H9 (cell line): Measurements from ENCODE around the gene ETNK2. TPM values are rescaled to one million over a fixed set of nuclear protein-coding genes. Genes with fewer than 3 reads are reported as not detected.
A peak's percentile ranks its signal among the peaks of the same experiment; 100 is the strongest.

Source experiments
- DNase-seq: peaks from one replicate; pipeline ENCODE4 v3.0.0-alpha.2; 2017
- H2AFZ ChIP-seq: one replicate; pipeline ENCODE4 v1.6.1; 2013; ENCODE audit warnings: mild to moderate bottlenecking, low read length, control low read depth, moderate library complexity
- H2AK5ac ChIP-seq: 2 replicates; pipeline ENCODE4 v1.6.1; 2013; ENCODE audit warnings: low read length, control low read depth, mixed read lengths; ENCODE audit not compliant: insufficient read length
- H2BK120ac ChIP-seq: one replicate; pipeline ENCODE4 v1.6.1; 2013; ENCODE audit warnings: low read depth, mild to moderate bottlenecking, low read length, control low read depth, inconsistent platforms; ENCODE audit not compliant: poor library complexity, severe bottlenecking
- H2BK12ac ChIP-seq: 2 replicates; pipeline ENCODE4 v1.6.1; 2013; ENCODE audit warnings: low read length, control low read depth, mixed read lengths, low read depth; ENCODE audit not compliant: insufficient read length
- H2BK15ac ChIP-seq: 2 replicates; pipeline ENCODE4 v1.6.1; 2013; ENCODE audit warnings: low read depth, low read length, control low read depth
- H2BK20ac ChIP-seq: one replicate; pipeline ENCODE4 v1.6.1; 2013; ENCODE audit warnings: low read depth, mild to moderate bottlenecking, low read length, control low read depth, inconsistent platforms; ENCODE audit not compliant: poor library complexity, severe bottlenecking
- H2BK5ac ChIP-seq: 2 replicates; pipeline ENCODE4 v1.6.1; 2013; ENCODE audit warnings: low read length, control low read depth, mixed read lengths; ENCODE audit not compliant: insufficient read length
- H3K14ac ChIP-seq: 2 replicates; pipeline ENCODE4 v1.6.1; 2013; ENCODE audit warnings: low read length, control low read depth; ENCODE audit not compliant: insufficient read depth
- H3K18ac ChIP-seq: 2 replicates; pipeline ENCODE4 v1.6.1; 2013; ENCODE audit warnings: low read depth, mild to moderate bottlenecking, mixed read lengths, low read length, control low read depth; ENCODE audit not compliant: insufficient read length
- H3K23ac ChIP-seq: 2 replicates; pipeline ENCODE4 v1.6.1; 2013; ENCODE audit warnings: low read length, control low read depth, mixed read lengths, low read depth; ENCODE audit not compliant: insufficient read length
- H3K23me2 ChIP-seq: 2 replicates; pipeline ENCODE4 v1.6.1; 2013; ENCODE audit warnings: low read depth, mild to moderate bottlenecking, mixed read lengths, low read length, control low read depth; ENCODE audit not compliant: insufficient read length, poor library complexity, severe bottlenecking
- H3K27ac ChIP-seq: 2 replicates; pipeline ENCODE4 v1.5.1; 2013; ENCODE audit warnings: low read length, control low read depth, mixed read lengths, low read depth; ENCODE audit not compliant: insufficient read length
- H3K27me3 ChIP-seq: 2 replicates; pipeline ENCODE4 v1.6.1; 2013; ENCODE audit warnings: low read length, control low read depth, inconsistent platforms; ENCODE audit not compliant: insufficient read depth
- H3K4ac ChIP-seq: 2 replicates; pipeline ENCODE4 v1.6.1; 2013; ENCODE audit warnings: low read depth, mild to moderate bottlenecking, control low read depth, inconsistent platforms, low read length, moderate library complexity
- H3K4me1 ChIP-seq: 2 replicates; pipeline ENCODE4 v1.6.1; 2013; ENCODE audit warnings: low read length, control low read depth, inconsistent platforms; ENCODE audit not compliant: insufficient read depth
- H3K4me2 ChIP-seq: 2 replicates; pipeline ENCODE4 v1.6.1; 2013; ENCODE audit warnings: low read length, control low read depth, mixed read lengths; ENCODE audit not compliant: insufficient read length, insufficient read depth
- H3K56ac ChIP-seq: 2 replicates; pipeline ENCODE4 v1.6.1; 2013; ENCODE audit warnings: low read depth, mild to moderate bottlenecking, mixed read lengths, low read length, control low read depth; ENCODE audit not compliant: insufficient read length
- H3K79me1 ChIP-seq: 2 replicates; pipeline ENCODE4 v1.6.1; 2013; ENCODE audit warnings: low read depth, mild to moderate bottlenecking, moderate library complexity, low read length, control low read depth, inconsistent platforms; ENCODE audit not compliant: insufficient read depth, poor library complexity, severe bottlenecking
- H3K79me2 ChIP-seq: 2 replicates; pipeline ENCODE4 v1.6.1; 2013; ENCODE audit warnings: low read length, control low read depth, inconsistent platforms; ENCODE audit not compliant: insufficient read depth
- H3K9ac ChIP-seq: 2 replicates; pipeline ENCODE4 v1.6.1; 2013; ENCODE audit warnings: low read length, control low read depth, mixed read lengths; ENCODE audit not compliant: insufficient read length; ENCODE audit errors: extremely low read depth
- H3K9me3 ChIP-seq: one replicate; pipeline ENCODE4 v1.6.1; 2013; ENCODE audit warnings: low read depth, low read length, inconsistent platforms; ENCODE audit not compliant: control insufficient read depth
- H3T11ph ChIP-seq: one replicate; pipeline ENCODE4 v1.6.1; 2013; ENCODE audit warnings: mild to moderate bottlenecking, low read length, control low read depth, inconsistent platforms
- H4K20me1 ChIP-seq: one replicate; pipeline ENCODE4 v1.6.1; 2013; ENCODE audit not compliant: control insufficient read depth, insufficient read length, insufficient read depth
- H4K5ac ChIP-seq: 2 replicates; pipeline ENCODE4 v1.6.1; 2013; ENCODE audit warnings: low read depth, mild to moderate bottlenecking, mixed read lengths, low read length, control low read depth; ENCODE audit not compliant: insufficient read length
- H4K8ac ChIP-seq: replicated peaks from 2 replicates; pipeline ENCODE4 v1.6.1; 2013; ENCODE audit warnings: low read length, control low read depth, mixed read lengths, low read depth; ENCODE audit not compliant: insufficient read length
- H4K91ac ChIP-seq: 2 replicates; pipeline ENCODE4 v1.6.1; 2013; ENCODE audit warnings: low read depth, mild to moderate bottlenecking, moderate library complexity, mixed read lengths, low read length, control low read depth; ENCODE audit not compliant: insufficient read length
- H3K27ac Mint-ChIP-seq, 3 experiments: 2 replicates in 2 of 3; 3 replicates in 1 of 3; pipeline ENCODE4 v1.8.0; 2020 to 2021; ENCODE audit warnings: mixed read lengths in 3 of 3, mild to moderate bottlenecking in 1 of 3, moderate library complexity in 1 of 3
- H3K27me3 Mint-ChIP-seq: 2 replicates; pipeline ENCODE4 v1.8.0; 2021; ENCODE audit warnings: low read depth, mild to moderate bottlenecking, moderate library complexity, mixed read lengths
- H3K36me3 Mint-ChIP-seq, 3 experiments: 2 replicates in 2 of 3; 3 replicates in 1 of 3; pipeline ENCODE4 v1.8.0; 2020 to 2021; ENCODE audit warnings: low read depth in 3 of 3, mixed read lengths in 3 of 3; ENCODE audit not compliant: insufficient read depth in 1 of 3
- H3K4me1 Mint-ChIP-seq, 2 experiments: 2 replicates each; pipeline ENCODE4 v1.8.0; 2020; ENCODE audit warnings: mixed read lengths in 2 of 2
- H3K4me3 Mint-ChIP-seq, 2 experiments: 2 replicates in 1 of 2; 3 replicates in 1 of 2; pipeline ENCODE4 v1.8.0; 2020 to 2021; ENCODE audit warnings: mild to moderate bottlenecking in 2 of 2, mixed read lengths in 2 of 2, moderate library complexity in 1 of 2
- H3K9me3 Mint-ChIP-seq, 2 experiments: 2 replicates in 1 of 2; 3 replicates in 1 of 2; pipeline ENCODE4 v1.8.0; 2020; ENCODE audit warnings: mild to moderate bottlenecking in 2 of 2, mixed read lengths in 2 of 2, moderate library complexity in 1 of 2
- WGBS: extraction: QIAGEN DNeasy Blood & Tissue Kit; methylation state at CpG from one replicate; pipeline ENCODE4 v1.1.7; 2013; ENCODE audit warnings: missing lambda C conversion rate, low lambda C conversion rate, mixed read lengths; ENCODE audit not compliant: insufficient read length; ENCODE audit errors: extremely low coverage; 5-methylcytosine and 5-hydroxymethylcytosine counted together
- total RNA-seq: library from RNA; stranded (reverse); gene quantifications from 2 replicates; pipeline ENCODE4 v1.2.1, GENCODE V29; 2021
- TF ChIP-seq, protein P1 (sequence below): fragments of 200-600 bp; sonication (generic); conservative IDR thresholded peaks from 3 replicates; pipeline ENCODE4 v1.8.0; 2021; ENCODE audit warnings: antibody characterized with exemption, mild to moderate bottlenecking

ETNK2 gene
- total RNA-seq, 1 experiment from 2014 or later = 17.6 TPM

DNA sequence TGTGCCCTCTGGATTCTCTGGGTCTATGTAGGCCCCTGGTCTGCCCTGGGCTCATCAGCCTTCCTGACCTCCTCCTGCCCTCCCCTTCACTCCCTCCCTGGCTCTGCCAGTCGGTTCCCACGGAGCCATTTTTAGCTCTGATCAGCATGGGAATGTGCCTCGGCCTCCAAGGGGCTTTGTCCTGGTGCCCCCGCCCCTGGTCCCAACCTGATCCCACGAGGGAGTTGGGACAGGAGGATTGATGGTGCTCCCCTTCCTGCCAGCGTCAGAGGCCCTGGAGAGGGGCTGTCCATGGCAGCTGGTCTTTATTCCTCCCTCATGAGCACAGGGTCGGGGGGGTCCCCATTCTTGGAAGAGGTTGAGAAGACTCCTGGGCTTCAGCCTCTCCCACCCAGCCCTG, 24.9 kb downstream of the ETNK2 start:
- Histone ChIP-seq H2AK5ac (no peak overlapping the region), H3K18ac (no peak overlapping the region), H2BK20ac (no peak overlapping the region), H3K27me3 (no peaks in the 10 kb centered on the region), H2BK5ac (no peak overlapping the region), H3K79me2 (no peaks in the 10 kb centered on the region), H4K91ac (no peak overlapping the region), H4K20me1 (no peaks in the 10 kb centered on the region), H3K56ac (no peak overlapping the region), H3K4me2 (no peak overlapping the region), H2BK120ac (no peak overlapping the region), H3K27ac (no peak overlapping the region), H3K4ac (no peak overlapping the region), H3K79me1 (no peaks in the 10 kb centered on the region), H3K9me3 (no peaks in the 10 kb centered on the region), H3T11ph (no peak overlapping the region), H2BK15ac (no peak overlapping the region), H3K23ac (no peak overlapping the region), H2AFZ (no peak overlapping the region), H4K5ac (no peak overlapping the region), H4K8ac (no peak overlapping the region), H3K23me2 (peaks cover 4% of the 10 kb centered on the region), H3K9ac (no peak overlapping the region), H3K14ac (no peak overlapping the region), H2BK12ac (no peak overlapping the region), H3K4me1 (no peaks in the 10 kb centered on the region; the same call in 1 of the 2 replicates)
- Mint-ChIP-seq H3K4me1 (peaks cover 43% of the 10 kb centered on the region in 2 experiments), H3K27me3 (no peaks in the 10 kb centered on the region; the same call in 1 of the 2 replicates), H3K4me3 (no peak overlapping the region; a peak in 1 of 5 replicates), H3K9me3 (no peaks in the 10 kb centered on the region; a peak in 1 of 5 replicates), H3K36me3 (peaks cover 30 to 69% (median 50%) of the 10 kb centered on the region in 3 experiments; a peak in 6 of 7 replicates), H3K27ac (peak overlapping the region in 2 of 3 experiments; percentile 21 to 39; a peak in 3 of 7 replicates)
- TF ChIP-seq, protein P1, sequence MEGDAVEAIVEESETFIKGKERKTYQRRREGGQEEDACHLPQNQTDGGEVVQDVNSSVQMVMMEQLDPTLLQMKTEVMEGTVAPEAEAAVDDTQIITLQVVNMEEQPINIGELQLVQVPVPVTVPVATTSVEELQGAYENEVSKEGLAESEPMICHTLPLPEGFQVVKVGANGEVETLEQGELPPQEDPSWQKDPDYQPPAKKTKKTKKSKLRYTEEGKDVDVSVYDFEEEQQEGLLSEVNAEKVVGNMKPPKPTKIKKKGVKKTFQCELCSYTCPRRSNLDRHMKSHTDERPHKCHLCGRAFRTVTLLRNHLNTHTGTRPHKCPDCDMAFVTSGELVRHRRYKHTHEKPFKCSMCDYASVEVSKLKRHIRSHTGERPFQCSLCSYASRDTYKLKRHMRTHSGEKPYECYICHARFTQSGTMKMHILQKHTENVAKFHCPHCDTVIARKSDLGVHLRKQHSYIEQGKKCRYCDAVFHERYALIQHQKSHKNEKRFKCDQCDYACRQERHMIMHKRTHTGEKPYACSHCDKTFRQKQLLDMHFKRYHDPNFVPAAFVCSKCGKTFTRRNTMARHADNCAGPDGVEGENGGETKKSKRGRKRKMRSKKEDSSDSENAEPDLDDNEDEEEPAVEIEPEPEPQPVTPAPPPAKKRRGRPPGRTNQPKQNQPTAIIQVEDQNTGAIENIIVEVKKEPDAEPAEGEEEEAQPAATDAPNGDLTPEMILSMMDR = no peak
- DNase-seq = no peak
- WGBS = no CpG with 5 or more reads among the region's 7 CpGs
